ENCODE results near the gene PTPRJ. TPM values are rescaled to one million over a fixed set of nuclear protein-coding genes. Genes with fewer than 3 reads are reported as not detected.
A peak's percentile ranks its signal among the peaks of the same experiment; 100 is the strongest.

Gene PTPRJ
- total RNA-seq, 1 donor from 2014 or later, result 7.1 TPM

- intact Hi-C loops (cut with micrococcal nuclease), result no loop called here
- ATAC-seq (no peak), DNase-seq (no peak)
Measured at GRCh38 chr11:48031602-48032001, 51.2 kb downstream of the PTPRJ start.

- ATAC-seq (no peak), DNase-seq (no peak)
- intact Hi-C loops (cut with micrococcal nuclease), result no loop called here
Measured at GRCh38 chr11:48032721-48033120, 52.4 kb downstream of the PTPRJ start.

GRCh38 chr11:48033918-48034341 is 53.6 kb downstream of the PTPRJ start:
- ATAC-seq (peak; percentile 36), DNase-seq (no peak)
- intact Hi-C loops (cut with micrococcal nuclease), result no loop called here

GRCh38 chr11:48034926-48035871 is 54.8 kb downstream of the PTPRJ start:
- peak; percentile 50 for DNase-seq
- intact Hi-C loops (cut with micrococcal nuclease), result no loop called here

GRCh38 chr11:48036011-48036410 is 55.7 kb downstream of the PTPRJ start:
- intact Hi-C loops (cut with micrococcal nuclease), result no loop called here

More at GRCh38 chr11:48034926-48035871, 54.8 kb downstream of the PTPRJ start:
- peak; percentile 65 for ATAC-seq

GRCh38 chr11:48036466-48036865 is 56.1 kb downstream of the PTPRJ start:
- no peak for ATAC-seq
- intact Hi-C loops (cut with micrococcal nuclease), result no loop called here
- no peak for DNase-seq

More at GRCh38 chr11:48036011-48036410, 55.7 kb downstream of the PTPRJ start:
- ATAC-seq (no peak), DNase-seq (no peak)

- no peak for ATAC-seq
- intact Hi-C loops (cut with micrococcal nuclease), result no loop called here
Measured at GRCh38 chr11:48037709-48038468, 57.5 kb downstream of the PTPRJ start.

GRCh38 chr11:48040830-48041444 is 60.6 kb downstream of the PTPRJ start:
- ATAC-seq, result no peak
- no peak for DNase-seq
- intact Hi-C loops (cut with micrococcal nuclease), result no loop called here

More at GRCh38 chr11:48037709-48038468, 57.5 kb downstream of the PTPRJ start:
- no peak for DNase-seq

GRCh38 chr11:48041877-48042695 is 61.7 kb downstream of the PTPRJ start:
- intact Hi-C loops (cut with micrococcal nuclease), result no loop called here
- no peak for ATAC-seq

GRCh38 chr11:48043111-48043990 is 63.0 kb downstream of the PTPRJ start:
- DNase-seq, result no peak
- intact Hi-C loops (cut with micrococcal nuclease), result no loop called here
- no peak for ATAC-seq

More at GRCh38 chr11:48041877-48042695, 61.7 kb downstream of the PTPRJ start:
- DNase-seq, result no peak

GRCh38 chr11:48043991-48044512 is 63.7 kb downstream of the PTPRJ start:
- no peak for DNase-seq
- no peak for ATAC-seq
- intact Hi-C loops (cut with micrococcal nuclease), result no loop called here

- peak; percentile 73 for ATAC-seq
- DNase-seq, result no peak
- intact Hi-C loops (cut with micrococcal nuclease), result no loop called here
Measured at GRCh38 chr11:48044577-48044976, 64.2 kb downstream of the PTPRJ start.

- no peak for ATAC-seq
- no peak for DNase-seq
- intact Hi-C loops (cut with micrococcal nuclease), result no loop called here
Measured at GRCh38 chr11:48045536-48045935, 65.2 kb downstream of the PTPRJ start.

GRCh38 chr11:48047616-48048015 is 67.3 kb downstream of the PTPRJ start:
- intact Hi-C loops (cut with micrococcal nuclease), result no loop called here
- ATAC-seq, result no peak
- DNase-seq, result no peak

GRCh38 chr11:48049036-48049435 is 68.7 kb downstream of the PTPRJ start:
- intact Hi-C loops (cut with micrococcal nuclease), result no loop called here
- DNase-seq (no peak), ATAC-seq (peak; percentile 27)

- intact Hi-C loops (cut with micrococcal nuclease), result no loop called here
- no peak for ATAC-seq
- no peak for DNase-seq
Measured at GRCh38 chr11:48050304-48050703, 69.9 kb downstream of the PTPRJ start.

GRCh38 chr11:48051217-48051830 is 71.0 kb downstream of the PTPRJ start:
- no peak for DNase-seq
- intact Hi-C loops (cut with micrococcal nuclease), result no loop called here

More at GRCh38 chr11:48051217-48051830, 71.0 kb downstream of the PTPRJ start:
- ATAC-seq, result no peak

Data from left ventricle myocardium superior (tissue), 1 donor.